GM18502 (cell line): Measurements from ENCODE around the gene CISTR.
"Not testable (repeated sequence)": the region's sequence is repeated elsewhere in the genome, so short reads cannot be mapped to it uniquely, and the experiment has no call there.

Experiments
- ATAC-seq: cut with Tn5 transposase; IDR thresholded peaks from one replicate; pipeline ENCODE4 v1.9.1; 2021; ENCODE audit warnings: mild to moderate bottlenecking; ENCODE audit not compliant: unreplicated experiment, poor library complexity

Gene CISTR

DNA sequence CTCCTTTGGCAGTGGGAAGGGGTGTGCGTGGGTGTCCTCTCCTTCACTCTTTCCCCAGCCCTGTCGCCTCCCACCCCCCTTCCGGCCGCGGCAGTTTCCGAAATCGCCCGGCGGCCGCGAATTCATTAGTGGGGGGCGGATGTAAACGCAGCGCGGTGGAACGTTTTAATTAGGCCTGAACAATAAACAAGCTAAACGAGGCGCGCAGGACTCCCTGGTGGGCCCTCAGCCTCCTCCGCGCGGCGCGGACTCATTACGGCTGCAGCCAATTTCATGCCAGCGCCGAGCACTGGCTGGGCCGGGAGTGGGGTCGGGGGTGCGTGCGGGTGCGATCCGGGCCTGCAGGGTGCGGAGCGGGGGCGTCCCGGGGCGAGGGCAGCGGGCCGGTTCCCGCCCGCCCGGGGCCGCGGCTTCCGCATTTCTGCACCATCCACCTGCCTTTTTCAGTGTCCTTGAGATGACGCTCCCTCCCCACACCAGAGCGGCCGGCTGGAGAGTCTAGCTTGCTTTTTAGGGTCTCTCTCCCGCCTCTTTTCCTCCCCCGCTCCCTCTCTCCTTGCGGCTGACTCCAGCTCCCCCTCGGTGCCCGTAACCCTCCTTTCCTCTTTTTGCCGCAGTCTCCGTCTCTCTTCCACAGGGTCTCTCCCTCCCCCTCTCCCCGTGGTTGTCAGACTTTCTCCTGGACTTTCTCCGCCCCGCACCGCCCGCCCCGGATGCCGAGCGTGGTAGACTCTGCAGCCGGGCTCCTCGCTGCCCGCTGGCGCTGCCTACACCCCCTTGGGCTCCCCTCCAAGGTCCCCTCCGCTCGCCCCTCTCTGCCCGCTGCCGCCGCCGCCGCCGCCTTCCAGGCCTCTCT, at the start of gene CISTR:
TSS of gene CISTR (minus strand) at position 644 of the 856 bp plus-strand sequence.
- ATAC-seq, result no peak

DNA sequence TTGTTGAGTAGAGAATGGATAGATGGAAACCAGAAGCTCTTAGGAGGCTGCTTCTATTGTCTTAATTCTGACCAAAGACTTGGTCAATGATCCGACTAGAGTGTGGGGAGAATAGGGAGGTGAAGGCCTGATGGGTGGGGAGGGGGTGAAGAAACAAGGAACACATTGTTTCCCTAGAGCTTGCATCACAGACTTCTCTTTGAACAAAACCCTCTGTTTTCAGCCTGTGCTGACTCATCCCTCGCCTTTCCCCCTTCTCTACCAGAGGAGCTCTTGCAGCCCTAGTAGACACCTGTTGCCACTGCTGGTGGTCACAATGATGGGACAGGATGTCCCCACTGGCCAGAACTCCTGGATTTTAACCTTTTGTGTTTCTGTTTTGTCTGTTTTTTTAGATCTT, 46.8 kb upstream of the CISTR start:
- ATAC-seq, result no peak

DNA sequence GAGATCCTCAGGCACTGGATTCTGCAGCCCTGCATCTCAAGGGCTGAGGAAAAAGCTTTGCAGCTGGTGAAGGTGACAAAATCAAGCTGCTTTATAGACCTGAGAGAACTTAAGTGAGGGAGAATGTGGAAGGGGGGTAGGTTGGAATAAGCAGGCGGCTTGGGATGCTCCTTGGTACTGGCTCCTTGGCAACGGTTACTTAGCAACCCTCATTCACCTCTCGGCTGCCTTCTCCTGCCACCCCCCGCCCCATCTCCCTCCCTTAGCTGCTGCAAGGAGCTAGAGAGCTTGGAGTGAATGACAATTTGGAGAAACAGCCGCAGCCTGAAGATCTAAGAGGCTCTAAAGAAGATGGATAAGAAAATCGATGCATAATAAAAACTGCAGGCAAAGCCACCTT, 44.1 kb upstream of the CISTR start:
- ATAC-seq, result no peak

DNA sequence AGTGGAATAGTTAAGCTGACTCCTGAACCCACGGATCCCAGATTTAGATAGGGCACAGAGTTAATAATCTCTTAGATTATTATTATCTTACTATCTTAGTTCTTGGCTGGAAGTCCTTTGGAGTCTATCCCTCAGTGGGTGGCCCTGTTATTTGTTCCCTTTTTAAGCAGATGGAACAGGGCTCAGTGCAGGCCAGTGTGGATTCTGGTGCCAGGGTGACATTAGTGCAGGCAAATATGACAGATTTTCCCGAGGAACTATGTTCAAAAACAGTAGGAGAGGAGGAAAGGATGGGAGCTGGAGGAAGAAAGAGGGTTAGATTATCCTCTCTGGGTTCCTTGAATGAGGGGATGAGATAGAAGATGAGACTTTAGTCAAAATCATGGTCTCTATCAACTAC, 41.4 kb upstream of the CISTR start:
- ATAC-seq, result no peak

DNA sequence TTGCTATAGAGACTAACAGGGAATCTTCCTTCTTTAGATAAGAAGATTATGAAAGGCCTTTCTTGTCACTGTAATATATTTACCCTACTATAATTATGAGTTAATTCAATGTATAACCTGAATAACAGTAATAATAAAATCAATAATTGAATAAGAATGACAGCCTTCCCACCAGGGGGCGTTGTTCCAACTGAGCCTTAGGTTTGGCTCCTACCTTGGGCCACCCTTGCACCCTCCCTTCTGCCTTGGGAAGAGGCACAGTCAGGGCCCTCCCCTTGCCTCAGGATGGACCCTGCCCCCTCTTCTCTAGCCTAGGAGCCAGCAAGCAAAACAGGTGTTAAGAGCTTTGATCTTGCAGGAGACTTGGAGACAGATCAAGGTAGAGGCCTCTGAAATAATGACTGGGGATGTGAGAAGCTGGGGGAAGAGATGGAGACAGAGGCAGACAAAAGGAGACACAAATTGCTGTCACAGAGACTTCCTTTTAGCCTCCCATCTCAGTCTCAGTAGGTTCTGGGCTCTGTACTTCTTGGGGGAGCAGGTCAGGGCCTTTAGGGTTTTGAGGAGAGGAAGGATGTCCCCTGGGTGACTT, 40.1 kb upstream of the CISTR start:
- no peak for ATAC-seq

DNA sequence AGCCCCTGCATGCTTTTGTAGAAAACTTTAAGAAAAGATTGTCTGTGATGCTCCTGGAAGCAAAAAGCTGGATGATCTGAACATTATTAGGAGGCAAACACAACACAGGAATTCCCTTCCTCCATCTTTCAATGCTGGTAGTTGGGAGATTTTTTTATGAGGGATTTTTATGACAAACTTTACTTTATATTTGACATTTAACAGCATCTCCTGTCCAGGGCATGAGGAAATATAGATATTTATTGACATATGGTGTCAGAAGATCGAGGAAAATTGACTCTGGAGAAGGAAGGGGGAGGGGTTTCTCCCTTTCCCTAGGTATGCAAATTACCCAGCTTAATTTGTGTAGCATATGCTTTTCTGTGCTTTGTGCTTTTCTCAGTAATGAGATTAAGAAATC, 37.8 kb upstream of the CISTR start:
- ATAC-seq, result no peak

DNA sequence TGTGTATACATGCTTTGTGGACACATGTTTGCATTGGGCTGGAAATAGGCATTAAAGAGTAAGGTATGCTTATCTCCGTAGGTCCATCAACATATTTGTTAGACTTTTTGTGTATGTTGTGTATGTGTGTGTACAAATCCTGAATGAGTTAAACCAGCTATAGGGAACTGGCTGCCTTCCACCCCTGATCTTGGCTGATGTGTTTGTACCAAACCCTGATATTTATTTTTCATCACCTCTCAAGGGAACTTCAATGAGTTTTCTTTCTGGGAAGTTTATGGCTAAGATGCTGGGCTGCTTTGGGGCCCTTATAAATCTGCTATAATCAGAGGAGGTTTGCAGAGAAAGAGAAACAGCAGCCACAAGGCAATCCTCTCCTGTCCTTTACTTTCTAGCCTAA, 37.1 kb upstream of the CISTR start:
- ATAC-seq, result no peak

DNA sequence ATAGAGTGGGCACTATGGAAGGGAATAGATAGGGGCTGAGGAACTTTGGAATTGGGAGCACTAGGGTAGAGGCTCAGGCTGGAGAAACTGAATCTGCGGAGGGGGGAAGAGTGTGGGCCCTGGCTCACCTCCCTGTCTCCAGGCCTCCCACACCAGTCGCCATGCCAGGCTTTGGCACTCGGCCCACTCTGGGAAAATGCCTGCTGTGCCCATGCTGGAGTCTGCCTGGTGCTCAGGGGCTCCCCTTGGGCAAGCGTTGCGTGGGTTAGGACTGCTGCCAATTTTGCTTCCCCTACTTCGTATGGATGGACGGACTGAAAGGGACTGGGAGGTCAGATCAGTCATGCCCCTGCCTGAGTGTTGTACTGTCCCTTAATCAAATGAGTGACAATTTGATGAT, 34.6 kb upstream of the CISTR start:
- ATAC-seq, result no peak

DNA sequence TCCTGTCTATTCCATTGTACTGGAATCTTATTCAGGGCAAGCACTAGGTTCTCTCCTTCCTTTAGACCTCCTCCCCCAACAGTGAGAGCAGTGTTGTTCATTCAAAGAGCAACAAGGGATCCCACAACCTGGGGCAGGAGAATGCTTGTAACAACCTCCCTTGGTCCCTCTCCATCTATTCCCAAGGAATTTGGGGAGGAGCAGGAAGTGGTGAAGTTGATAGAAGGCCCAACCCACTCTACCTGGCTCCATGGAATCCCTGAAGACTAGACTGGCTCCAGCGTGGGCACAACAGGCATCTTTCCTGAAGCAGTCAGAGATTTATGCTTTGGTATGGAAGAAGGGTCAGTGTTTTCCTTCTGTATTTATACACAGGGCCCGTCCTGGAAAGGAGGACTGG, 33.4 kb upstream of the CISTR start:
- no peak for ATAC-seq

DNA sequence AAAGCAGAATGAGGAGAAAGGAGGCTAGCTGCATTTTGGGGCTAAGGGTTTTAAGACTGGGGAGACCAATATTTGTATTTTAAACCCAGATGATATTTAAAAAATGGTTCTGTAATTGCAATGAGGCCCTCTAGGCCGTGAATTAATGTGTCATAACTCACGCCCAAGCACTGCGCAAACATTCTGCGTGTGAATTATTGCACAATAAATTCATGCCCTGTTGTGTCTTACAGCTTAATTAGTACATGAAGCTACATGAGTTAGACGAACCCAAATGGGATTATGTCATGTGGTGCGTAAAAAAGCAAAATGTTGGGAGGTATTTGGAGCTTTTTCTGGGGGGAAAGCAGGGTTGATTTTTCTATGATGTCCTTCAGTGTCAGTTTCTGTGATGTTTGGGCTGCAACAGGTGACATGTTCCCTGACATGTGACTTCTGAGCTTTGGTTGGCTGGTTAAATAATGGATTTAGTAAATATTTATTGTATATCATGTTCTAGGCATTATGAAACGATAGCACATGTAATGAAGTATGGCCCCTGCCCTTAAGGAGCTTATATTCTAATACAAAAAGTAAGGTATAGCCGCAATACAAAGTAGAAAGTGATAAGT, 30.4 kb upstream of the CISTR start:
- no peak for ATAC-seq

DNA sequence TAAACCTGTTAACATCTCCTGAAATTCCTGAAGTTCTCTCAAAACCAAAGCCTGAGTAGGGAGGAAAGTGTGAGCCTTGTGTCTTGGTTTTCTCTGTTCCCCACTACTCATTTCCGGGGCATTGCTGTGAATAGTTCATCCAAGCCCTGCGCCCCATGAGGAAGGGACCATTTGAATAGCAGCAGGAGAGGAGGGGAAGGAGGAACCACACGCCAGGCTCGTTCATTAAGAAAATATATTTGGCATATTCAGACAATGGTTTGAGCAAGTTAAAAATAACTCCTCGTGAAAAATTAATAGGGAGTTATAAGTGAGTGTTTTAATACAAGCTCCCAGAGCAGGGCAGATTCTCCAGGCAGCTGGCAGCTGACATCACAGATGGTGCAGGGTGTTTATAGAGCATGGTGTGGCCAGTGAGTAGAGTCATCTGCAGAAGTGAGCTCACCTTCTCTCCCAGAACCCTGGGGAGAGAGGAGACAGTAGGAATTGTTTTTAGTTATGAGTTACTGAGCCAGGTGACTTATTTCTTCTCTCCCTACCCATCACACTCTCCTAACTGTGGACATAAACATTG, 29.5 kb upstream of the CISTR start:
- ATAC-seq, result no peak

DNA sequence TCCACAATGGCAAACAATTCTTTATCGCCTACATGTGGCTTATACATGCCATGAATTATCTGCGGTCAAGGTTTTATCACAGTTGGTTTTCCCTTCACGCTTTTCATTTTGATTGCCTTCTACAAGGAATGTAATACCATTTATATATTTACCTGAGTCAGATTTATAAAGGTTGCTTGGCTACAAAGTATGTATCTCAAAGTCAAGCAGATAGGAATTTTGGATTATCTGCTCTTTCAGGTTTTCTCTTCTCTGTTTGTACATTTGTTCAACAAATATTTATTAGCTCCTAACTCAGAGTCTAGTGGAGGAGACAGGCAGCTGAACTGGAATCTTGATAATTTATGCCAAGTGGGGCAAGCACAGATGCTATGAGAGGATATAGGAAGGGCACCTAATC, 28.5 kb upstream of the CISTR start:
- ATAC-seq, result no peak

DNA sequence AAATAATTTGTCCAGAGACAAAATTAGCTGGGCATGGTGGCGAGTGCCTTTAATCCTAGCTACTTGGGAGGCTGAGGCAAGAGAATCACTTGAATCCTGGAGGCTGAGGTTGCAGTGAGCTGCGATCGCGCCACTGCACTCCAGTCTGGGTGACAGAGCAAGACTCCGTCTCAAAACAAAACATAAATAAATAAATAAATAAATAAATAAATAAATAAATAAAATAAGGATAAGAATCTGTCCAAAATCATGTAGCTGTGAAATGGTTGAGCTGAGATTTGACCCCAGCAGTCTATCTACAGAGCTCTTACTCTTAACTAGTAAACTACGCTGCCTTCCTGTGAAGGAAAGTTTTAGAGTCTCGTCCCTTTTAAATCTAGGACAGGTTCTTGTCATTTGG, 27.9 kb upstream of the CISTR start:
- ATAC-seq, result not testable (repeated sequence)

DNA sequence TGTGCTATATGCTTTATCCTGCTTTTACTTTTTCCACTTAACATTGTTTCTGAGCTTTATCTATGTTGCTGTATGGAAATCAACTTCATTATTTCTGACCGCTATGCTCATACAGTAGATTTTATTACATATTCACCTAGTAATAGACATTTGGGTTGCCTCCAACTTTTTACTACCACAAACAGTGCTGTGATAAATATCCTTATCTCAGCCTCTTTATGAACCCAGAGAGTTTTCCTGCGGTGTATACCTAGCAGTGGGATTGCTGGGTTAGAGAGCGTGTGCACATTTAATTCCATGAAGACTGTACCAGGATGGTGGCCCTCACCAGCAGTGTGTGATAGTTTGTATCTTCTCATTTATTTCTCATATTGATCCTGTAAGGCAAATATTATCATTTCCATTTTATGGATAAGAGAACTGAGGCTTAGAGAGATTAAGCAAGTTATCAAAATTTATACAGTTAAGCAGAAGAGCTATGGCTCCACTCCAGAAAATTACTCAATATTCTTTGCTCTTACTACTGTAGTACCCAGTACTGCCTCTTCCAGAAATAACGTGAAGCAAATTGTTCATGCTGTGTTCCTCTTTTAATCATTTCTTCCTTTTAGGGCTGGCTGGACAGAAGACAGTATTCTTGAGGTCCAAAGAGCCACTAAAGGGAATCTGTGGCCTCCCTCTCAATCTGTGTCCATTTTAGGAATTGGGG, 26.3 kb upstream of the CISTR start:
- no peak for ATAC-seq

DNA sequence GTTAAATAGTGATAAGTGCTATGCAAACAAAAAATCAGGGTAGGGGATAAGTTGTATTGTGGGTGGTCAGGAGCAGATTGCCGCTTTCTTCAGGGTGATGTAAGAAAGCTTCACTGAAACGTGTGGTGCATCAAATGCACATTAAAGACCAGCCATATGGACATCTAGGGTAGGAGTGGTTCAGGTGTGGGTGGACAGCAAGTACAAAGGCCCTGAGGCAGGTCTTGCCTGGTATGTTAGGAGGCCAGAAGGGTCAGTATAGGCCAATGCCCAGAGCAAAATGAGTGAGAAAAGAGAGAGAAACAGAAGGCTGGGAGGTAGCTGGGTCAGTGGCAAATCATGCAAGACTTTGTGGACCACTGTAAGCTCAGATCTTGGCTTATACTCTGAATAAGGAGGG, 25.6 kb upstream of the CISTR start:
- ATAC-seq, result no peak

DNA sequence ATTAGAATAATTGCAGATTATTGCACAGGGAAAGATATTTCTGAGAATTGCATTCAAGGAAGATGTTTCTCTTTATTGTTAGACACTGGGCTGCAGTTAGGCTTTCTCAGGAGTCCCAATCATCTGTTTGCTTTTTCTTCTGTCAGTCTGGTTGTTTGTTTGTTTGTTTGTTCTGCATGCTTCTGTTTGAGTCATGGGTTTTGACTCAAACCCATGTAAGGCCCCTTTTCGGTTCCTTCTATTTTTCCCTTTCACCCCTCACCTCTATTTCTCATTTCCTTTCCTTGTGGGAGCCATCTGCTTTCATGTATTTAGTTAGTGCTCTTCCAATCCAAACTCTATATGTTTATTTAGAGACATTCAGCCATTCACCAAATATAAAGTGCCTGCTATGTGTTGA, 25.1 kb upstream of the CISTR start:
- ATAC-seq, result no peak

DNA sequence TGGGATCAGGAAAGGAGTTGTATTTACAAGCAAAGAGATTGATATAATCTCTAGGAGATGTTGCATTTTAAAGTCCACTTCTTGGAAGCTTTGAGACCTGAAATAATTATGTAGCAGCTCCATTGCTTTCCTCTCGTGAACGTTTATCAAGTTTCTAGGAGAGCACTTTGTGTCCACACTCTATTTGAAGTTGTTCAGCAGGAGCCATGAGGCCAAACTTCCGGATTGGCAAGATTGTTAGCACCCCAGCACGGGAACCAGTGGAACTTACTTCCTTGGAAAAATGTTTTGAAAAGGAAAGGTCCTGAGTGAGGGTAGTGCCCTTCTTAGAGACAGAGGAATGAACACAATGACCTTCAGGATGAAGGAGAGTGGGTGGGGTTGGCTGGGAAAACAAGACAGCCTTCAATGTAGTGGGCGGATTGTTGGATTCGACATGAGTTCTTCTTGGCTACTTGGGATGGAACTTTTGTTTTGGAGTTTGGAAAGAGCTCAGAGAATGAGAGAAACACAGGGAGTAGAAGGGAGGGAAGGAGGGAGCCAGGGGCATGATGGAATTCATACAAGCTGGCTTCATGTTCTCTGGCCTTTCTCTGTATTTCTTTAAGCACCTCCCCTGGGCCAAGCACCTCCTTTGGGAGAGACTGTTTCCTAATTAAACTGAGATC, 23.8 kb upstream of the CISTR start:
- ATAC-seq, result no peak

DNA sequence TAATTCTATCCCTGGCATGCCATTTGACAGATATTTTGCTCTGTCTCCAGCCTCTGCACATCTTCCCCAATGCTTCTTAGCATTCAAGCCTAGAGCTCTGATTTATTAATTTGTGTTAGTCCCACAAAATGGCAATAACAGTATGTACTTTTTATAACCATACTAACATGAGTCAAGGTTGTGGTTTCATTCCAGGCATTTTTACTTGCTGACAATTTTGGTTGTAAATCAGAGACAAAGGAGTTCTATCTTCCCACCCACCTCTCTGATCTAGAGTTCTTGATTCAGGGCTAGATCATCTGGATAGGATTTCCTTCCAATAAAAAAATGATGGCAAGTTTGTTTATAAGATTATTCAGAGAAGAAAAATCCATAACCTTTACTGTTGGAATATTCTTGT, 18.5 kb upstream of the CISTR start:
- no peak for ATAC-seq

DNA sequence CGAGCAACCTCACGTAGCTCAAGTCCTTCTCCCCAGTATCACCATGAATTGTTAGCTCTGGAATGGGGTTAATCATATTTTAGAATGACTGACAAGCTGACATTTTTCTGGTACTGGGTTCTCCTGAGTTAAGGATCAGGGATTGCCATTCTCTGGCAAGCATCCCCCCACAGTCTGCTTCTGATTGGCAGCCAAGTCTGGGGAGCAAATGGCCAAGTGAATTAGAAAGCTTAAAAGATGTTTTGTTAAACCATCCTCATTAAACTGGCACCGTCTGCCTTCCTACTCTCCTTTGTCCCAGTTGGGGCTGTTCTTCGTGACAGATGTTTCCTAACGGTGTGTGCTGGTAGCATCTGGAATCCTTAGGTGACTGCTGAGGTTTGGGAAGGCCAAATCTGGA, 17.2 kb upstream of the CISTR start:
- ATAC-seq, result no peak

DNA sequence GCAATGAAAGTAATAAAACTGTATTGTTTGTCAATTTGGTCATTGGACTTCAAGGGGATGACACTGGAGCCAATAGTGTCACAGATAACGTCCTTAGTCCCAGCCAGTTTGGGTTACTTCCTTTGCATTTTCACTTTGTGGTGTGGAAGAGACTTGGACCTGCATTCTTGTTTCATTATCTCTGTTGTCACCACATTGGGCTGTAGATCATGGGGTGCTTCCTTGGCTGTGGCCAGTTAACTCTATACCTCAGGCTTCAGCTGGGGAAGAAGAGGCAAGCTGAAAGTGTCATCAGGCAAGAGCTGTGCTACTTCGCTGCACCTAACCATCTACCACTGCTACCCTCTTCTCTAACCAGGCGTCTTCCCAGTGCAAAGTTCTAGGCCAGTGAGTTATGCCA, 15.1 kb upstream of the CISTR start:
- ATAC-seq, result no peak
